DND-41 (cell line): ENCODE data around the gene ATF7IP2.
"Not testable (repeated sequence)": the region's sequence is repeated elsewhere in the genome, so short reads cannot be mapped to it uniquely, and the experiment has no call there.

Experiments
- ATAC-seq: fragments of 200-7000 bp; cut with Tn5 transposase; 3 replicates; pipeline ENCODE4 v1.9.1; 2021; ENCODE audit warnings: low read depth; ENCODE audit not compliant: insufficient read depth
- DNase-seq: peaks from one replicate; pipeline ENCODE4 v3.0.0-alpha.2; 2020
- H2AFZ ChIP-seq: 2 replicates; pipeline ENCODE4 v1.6.0; 2012; ENCODE audit warnings: low read depth, low read length
- H3K27ac ChIP-seq: 2 replicates; pipeline ENCODE4 v1.5.1; 2012; ENCODE audit warnings: low read length, inconsistent platforms
- H3K27me3 ChIP-seq: fragments of 200-600 bp; sonication (generic); 2 replicates; pipeline ENCODE4 v1.6.0; 2012; ENCODE audit warnings: low read length, mild to moderate bottlenecking, inconsistent platforms; ENCODE audit not compliant: insufficient read depth, poor library complexity
- H3K36me3 ChIP-seq: 2 replicates; pipeline ENCODE4 v1.5.1; 2012; ENCODE audit warnings: low read length, inconsistent platforms; ENCODE audit not compliant: insufficient read depth
- H3K4me1 ChIP-seq: 2 replicates; pipeline ENCODE4 v1.5.1; 2012; ENCODE audit warnings: mild to moderate bottlenecking, low read length; ENCODE audit not compliant: insufficient read depth
- H3K4me2 ChIP-seq: 2 replicates; pipeline ENCODE4 v1.6.0; 2012; ENCODE audit warnings: mild to moderate bottlenecking, moderate library complexity, low read length, inconsistent platforms; ENCODE audit not compliant: insufficient read depth
- H3K4me3 ChIP-seq, 2 experiments: fragments of 200-600 bp in 1 of 2; shearing (Covaris generic) in 1 of 2; 2 replicates each; pipeline ENCODE4 v1.5.1; 2012 to 2016; ENCODE audit warnings: inconsistent platforms in 2 of 2, low read length in 2 of 2, mild to moderate bottlenecking in 2 of 2, low read depth in 1 of 2, moderate library complexity in 1 of 2
- H3K79me2 ChIP-seq: 2 replicates; pipeline ENCODE4 v1.6.0; 2012; ENCODE audit warnings: low read length, inconsistent platforms; ENCODE audit not compliant: insufficient read depth
- H3K9ac ChIP-seq: 2 replicates; pipeline ENCODE4 v1.6.0; 2012; ENCODE audit warnings: low read depth, mild to moderate bottlenecking, inconsistent platforms, low read length, moderate library complexity
- H3K9me3 ChIP-seq: 2 replicates; pipeline ENCODE4 v1.5.1; 2012; ENCODE audit warnings: low read length, moderate library complexity, mild to moderate bottlenecking, inconsistent platforms; ENCODE audit not compliant: insufficient read depth, severe bottlenecking
- H4K20me1 ChIP-seq: 2 replicates; pipeline ENCODE4 v1.6.0; 2012; ENCODE audit warnings: low read length; ENCODE audit not compliant: insufficient read depth
- CTCF ChIP-seq: IDR thresholded peaks from 2 replicates; pipeline ENCODE4 v1.5.1; 2012; ENCODE audit warnings: borderline replicate concordance, low read length, moderate library complexity, mild to moderate bottlenecking; ENCODE audit not compliant: poor library complexity, severe bottlenecking; ENCODE audit errors: extremely low read depth
- EZH2 ChIP-seq: IDR thresholded peaks from 3 replicates; pipeline ENCODE4 v1.6.1; 2012; ENCODE audit warnings: borderline replicate concordance, low read depth, mild to moderate bottlenecking, moderate library complexity, low read length, inconsistent platforms; ENCODE audit not compliant: severe bottlenecking

Gene ATF7IP2

DNA sequence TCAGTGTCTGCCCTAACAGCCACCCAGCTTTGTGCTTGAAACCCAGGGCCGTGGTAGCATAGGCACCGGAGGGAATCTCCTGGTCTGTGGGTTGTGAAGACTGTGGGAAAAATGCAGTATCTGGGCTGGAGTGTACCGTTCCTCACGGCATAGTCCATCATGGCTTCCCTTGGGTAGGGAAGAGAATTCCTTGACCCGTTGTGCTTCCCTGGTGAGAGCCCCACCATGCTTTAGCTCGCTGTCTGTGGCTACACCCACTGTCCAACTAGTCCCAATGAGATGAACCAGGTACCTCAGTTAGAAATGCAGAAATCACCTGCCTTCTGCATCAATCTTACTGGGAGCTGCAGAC is 67.3 kb downstream of the ATF7IP2 start:
- H2AFZ ChIP-seq, result no peak overlapping the region
- H3K9me3 ChIP-seq, result no peaks in the 10 kb centered on the region
- no peak for TF ChIP-seq CTCF
- no peak for TF ChIP-seq EZH2
- H3K4me3 ChIP-seq, result no peak overlapping the region
- H3K79me2 ChIP-seq, result no peaks in the 10 kb centered on the region
- no peak overlapping the region for H3K27ac ChIP-seq
- no peak overlapping the region for H3K4me2 ChIP-seq
- ATAC-seq (no peak), DNase-seq (no peak)
- no peak overlapping the region for H3K9ac ChIP-seq
- no peaks in the 10 kb centered on the region for H3K4me1 ChIP-seq
- H3K27me3 ChIP-seq, result no peaks in the 10 kb centered on the region
- H4K20me1 ChIP-seq, result no peaks in the 10 kb centered on the region
- peaks cover 17% of the 10 kb centered on the region for H3K36me3 ChIP-seq

- H4K20me1 ChIP-seq, result no peaks in the 10 kb centered on the region
- no peak overlapping the region for H3K27ac ChIP-seq
- H3K4me1 ChIP-seq, result no peaks in the 10 kb centered on the region
- ATAC-seq (no peak), DNase-seq (no peak)
- no peak overlapping the region for H3K4me2 ChIP-seq
- no peak for TF ChIP-seq EZH2
- TF ChIP-seq CTCF, result no peak
- H3K27me3 ChIP-seq, result no peaks in the 10 kb centered on the region
- no peak overlapping the region for H2AFZ ChIP-seq
- peaks cover 8% of the 10 kb centered on the region; the same call in 1 of the 2 replicates for H3K36me3 ChIP-seq
- no peak overlapping the region for H3K4me3 ChIP-seq
- H3K9ac ChIP-seq, result no peak overlapping the region
- H3K79me2 ChIP-seq, result no peaks in the 10 kb centered on the region
- no peaks in the 10 kb centered on the region for H3K9me3 ChIP-seq
Observed at GRCh38 chr16:10465821-10466220, 80.0 kb downstream of the ATF7IP2 start.

- Histone ChIP-seq H3K27me3 (no peaks in the 10 kb centered on the region), H3K9me3 (no peaks in the 10 kb centered on the region), H2AFZ (no peak overlapping the region), H3K9ac (no peak overlapping the region), H3K79me2 (no peaks in the 10 kb centered on the region), H3K4me3 (no peak overlapping the region), H3K4me2 (no peak overlapping the region), H3K4me1 (no peaks in the 10 kb centered on the region), H3K36me3 (peaks cover 8% of the 10 kb centered on the region; the same call in 1 of the 2 replicates), H4K20me1 (no peaks in the 10 kb centered on the region), H3K27ac (no peak overlapping the region)
- ATAC-seq, result no peak
- no peak for TF ChIP-seq CTCF
- DNase-seq, result no peak
Observed at GRCh38 chr16:10466313-10466712, 80.5 kb downstream of the ATF7IP2 start.

GRCh38 chr16:10466861-10467260 is 81.0 kb downstream of the ATF7IP2 start:
- no peak overlapping the region for H3K27ac ChIP-seq
- DNase-seq (no peak), ATAC-seq (no peak)
- H2AFZ ChIP-seq, result no peak overlapping the region
- no peak overlapping the region for H3K9ac ChIP-seq
- no peak overlapping the region for H3K4me3 ChIP-seq
- H3K36me3 ChIP-seq, result peaks cover 8% of the 10 kb centered on the region; the same call in 1 of the 2 replicates
- TF ChIP-seq CTCF (no peak), EZH2 (no peak)
- no peak overlapping the region for H3K4me2 ChIP-seq
- H3K27me3 ChIP-seq, result no peaks in the 10 kb centered on the region
- no peaks in the 10 kb centered on the region for H3K79me2 ChIP-seq
- no peaks in the 10 kb centered on the region for H3K9me3 ChIP-seq
- H4K20me1 ChIP-seq, result no peaks in the 10 kb centered on the region
- no peaks in the 10 kb centered on the region for H3K4me1 ChIP-seq

- not testable (repeated sequence) for H3K9me3 ChIP-seq, H3K79me2 ChIP-seq, H3K27me3 ChIP-seq, H3K9ac ChIP-seq, DNase-seq, H3K4me2 ChIP-seq, ATAC-seq, H3K36me3 ChIP-seq, H3K4me1 ChIP-seq, H4K20me1 ChIP-seq, H3K4me3 ChIP-seq, H3K27ac ChIP-seq, H2AFZ ChIP-seq
Observed at GRCh38 chr16:10476636-10477035, 90.8 kb downstream of the ATF7IP2 start.
